ENCODE measurements around the gene AOAH. TPM values are rescaled to one million over a fixed set of nuclear protein-coding genes. Genes with fewer than 3 reads are reported as not detected.

Gene AOAH
- total and polyA plus RNA-seq, 2 of the 13 experiments (the other 11 are each of a cell fraction or from before 2014, with no cell fraction given) = not detected

DNA sequence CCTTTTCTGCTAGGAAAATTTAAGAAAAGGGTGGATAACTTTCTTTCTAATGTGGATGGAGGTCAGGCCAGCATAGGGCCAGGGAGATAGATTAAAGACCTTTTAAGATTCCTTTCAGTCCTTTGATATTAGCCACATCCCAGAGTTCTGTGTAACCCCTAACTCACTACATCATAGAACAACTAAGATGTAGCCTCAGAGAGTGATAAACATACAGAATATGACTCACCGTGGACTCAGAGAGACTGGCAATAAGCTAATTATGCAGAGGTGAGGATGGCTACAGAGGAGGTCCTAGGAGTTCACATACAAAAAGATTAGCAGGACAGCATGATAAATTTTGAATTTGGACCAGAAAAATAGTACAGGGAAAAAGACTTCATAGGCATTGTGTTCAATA is 141.0 kb downstream of the AOAH start:
- in situ Hi-C loops (cut with HindIII; ENCODE audit: extremely low pct_ligation_motif_present, low pct_unique_long_range_greater_than_20kb) = no loop called here
- TF ChIP-seq ZNF572 (CRISPR knock-in tag; IDR thresholded peaks at IDR 0.05) (no peak), SSRP1 (CRISPR knock-in tag; IDR thresholded peaks at IDR 0.05) (no peak), MTA1 (CRISPR knock-in tag; IDR thresholded peaks at IDR 0.05; ENCODE audit: borderline replicate concordance) (no peak), HES4 (CRISPR knock-in tag; IDR thresholded peaks at IDR 0.05; ENCODE audit: borderline replicate concordance) (no peak), POLR2AphosphoS5 (IDR thresholded peaks at IDR 0.05; ENCODE audit: low read depth, low read length) (no peak), SKI (IDR thresholded peaks at IDR 0.05; ENCODE audit: partially characterized antibody) (no peak), ZNF274 (CRISPR knock-in tag; IDR thresholded peaks at IDR 0.05) (no peak), SRSF1 (optimal IDR thresholded peaks at IDR 0.05; ENCODE audit: low read depth, low read length) (no peak), ZNF713 (CRISPR knock-in tag; IDR thresholded peaks at IDR 0.05) (no peak), TOPORS (CRISPR knock-in tag; IDR thresholded peaks at IDR 0.05) (no peak), ZNF562 (CRISPR knock-in tag; IDR thresholded peaks at IDR 0.05; ENCODE audit: borderline replicate concordance) (no peak), AKAP8 (CRISPR knock-in tag; IDR thresholded peaks at IDR 0.05) (no peak), TEAD3 (CRISPR knock-in tag; optimal IDR thresholded peaks at IDR 0.05; ENCODE audit: borderline replicate concordance) (no peak)
- TF ChIP-seq, protein P1, sequence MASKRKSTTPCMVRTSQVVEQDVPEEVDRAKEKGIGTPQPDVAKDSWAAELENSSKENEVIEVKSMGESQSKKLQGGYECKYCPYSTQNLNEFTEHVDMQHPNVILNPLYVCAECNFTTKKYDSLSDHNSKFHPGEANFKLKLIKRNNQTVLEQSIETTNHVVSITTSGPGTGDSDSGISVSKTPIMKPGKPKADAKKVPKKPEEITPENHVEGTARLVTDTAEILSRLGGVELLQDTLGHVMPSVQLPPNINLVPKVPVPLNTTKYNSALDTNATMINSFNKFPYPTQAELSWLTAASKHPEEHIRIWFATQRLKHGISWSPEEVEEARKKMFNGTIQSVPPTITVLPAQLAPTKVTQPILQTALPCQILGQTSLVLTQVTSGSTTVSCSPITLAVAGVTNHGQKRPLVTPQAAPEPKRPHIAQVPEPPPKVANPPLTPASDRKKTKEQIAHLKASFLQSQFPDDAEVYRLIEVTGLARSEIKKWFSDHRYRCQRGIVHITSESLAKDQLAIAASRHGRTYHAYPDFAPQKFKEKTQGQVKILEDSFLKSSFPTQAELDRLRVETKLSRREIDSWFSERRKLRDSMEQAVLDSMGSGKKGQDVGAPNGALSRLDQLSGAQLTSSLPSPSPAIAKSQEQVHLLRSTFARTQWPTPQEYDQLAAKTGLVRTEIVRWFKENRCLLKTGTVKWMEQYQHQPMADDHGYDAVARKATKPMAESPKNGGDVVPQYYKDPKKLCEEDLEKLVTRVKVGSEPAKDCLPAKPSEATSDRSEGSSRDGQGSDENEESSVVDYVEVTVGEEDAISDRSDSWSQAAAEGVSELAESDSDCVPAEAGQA (IDR thresholded peaks at IDR 0.05; ENCODE audit: low read depth) = no peak
- TF ChIP-seq, protein P1 (CRISPR knock-in tag; IDR thresholded peaks at IDR 0.05; ENCODE audit: borderline replicate concordance) = no peak
- TF ChIP-seq, protein P2, sequence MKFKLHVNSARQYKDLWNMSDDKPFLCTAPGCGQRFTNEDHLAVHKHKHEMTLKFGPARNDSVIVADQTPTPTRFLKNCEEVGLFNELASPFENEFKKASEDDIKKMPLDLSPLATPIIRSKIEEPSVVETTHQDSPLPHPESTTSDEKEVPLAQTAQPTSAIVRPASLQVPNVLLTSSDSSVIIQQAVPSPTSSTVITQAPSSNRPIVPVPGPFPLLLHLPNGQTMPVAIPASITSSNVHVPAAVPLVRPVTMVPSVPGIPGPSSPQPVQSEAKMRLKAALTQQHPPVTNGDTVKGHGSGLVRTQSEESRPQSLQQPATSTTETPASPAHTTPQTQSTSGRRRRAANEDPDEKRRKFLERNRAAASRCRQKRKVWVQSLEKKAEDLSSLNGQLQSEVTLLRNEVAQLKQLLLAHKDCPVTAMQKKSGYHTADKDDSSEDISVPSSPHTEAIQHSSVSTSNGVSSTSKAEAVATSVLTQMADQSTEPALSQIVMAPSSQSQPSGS (CRISPR knock-in tag; IDR thresholded peaks at IDR 0.05) = no peak
- FAIRE-seq (no peak), DNase-seq (ENCODE audit: low spot score) (no peak), ATAC-seq (no peak)
- CTCF ChIA-PET (ENCODE audit: low intra/inter-chr PET ratio, low total read pairs) = no interaction called here
- Histone ChIP-seq H3K27me3 (ENCODE audit: control insufficient read depth in 1 of 2, insufficient read depth in 2 of 2, low read length in 2 of 2) (no peaks in the 10 kb centered on the region), H3K27ac (ENCODE audit: extremely low read length, insufficient read depth, low read length) (no peak overlapping the region), H4K20me1 (ENCODE audit: insufficient read depth, low read length) (no peaks in the 10 kb centered on the region), H3K9me3 (ENCODE audit: low read length) (no peaks in the 10 kb centered on the region), H3K4me3 (replicated peaks in 1 of 3; ENCODE audit: insufficient read depth in 1 of 3, low read depth in 2 of 3, low read length in 3 of 3) (no peak overlapping the region), H3K9ac (ENCODE audit: insufficient read depth, low read depth, low read length) (no peak overlapping the region), H2AFZ (ENCODE audit: low read length) (no peak overlapping the region), H3K4me2 (ENCODE audit: low read depth, low read length) (no peak overlapping the region), H3K36me3 (replicated peaks in 1 of 2; ENCODE audit: control insufficient read depth in 1 of 2, insufficient read depth in 2 of 2, low read length in 2 of 2) (no peaks in the 10 kb centered on the region), H3K79me2 (ENCODE audit: insufficient read depth, low read length) (no peaks in the 10 kb centered on the region), H3K4me1 (ENCODE audit: insufficient read depth, low read length) (no peaks in the 10 kb centered on the region)
- BruUV-seq (replicated peaks) = no TSS peak
- intact Hi-C loops (cut with micrococcal nuclease; ENCODE audit: unreplicated experiment) = no loop called here
- WGBS (ENCODE audit: low lambda C conversion rate) = 0% methylated on average over 1 of the region's 1 CpG
- POLR2A ChIA-PET = no interaction called here

Data from HepG2 (cell line).